ENCODE measurements around the gene PARD6B.

DNA sequence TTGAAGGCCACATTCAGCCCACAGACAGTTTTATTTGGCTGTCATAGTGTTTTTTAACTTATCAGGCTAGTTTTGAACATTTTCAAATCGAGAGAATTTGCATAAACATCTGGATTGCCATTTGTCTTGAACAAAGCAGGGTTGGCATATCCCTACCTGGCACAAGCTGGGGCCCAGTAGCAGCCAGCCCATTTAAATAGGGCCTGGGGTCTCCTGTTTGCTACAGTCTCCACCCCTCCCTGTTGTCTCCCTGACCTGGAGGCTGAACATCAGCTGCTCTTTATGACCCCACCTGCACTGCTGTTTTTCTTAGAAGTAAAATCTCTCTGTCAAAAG is 73.9 kb downstream of the PARD6B start:
- TF ChIP-seq CTCF (IDR thresholded peaks at IDR 0.05), result no peak
- TF ChIP-seq POLR2AphosphoS5 (IDR thresholded peaks at IDR 0.05), result no peak

All from prostate gland (tissue), 2 donors.